Stimulated activated CD4-positive, alpha-beta T cell treated with anti-CD3 and anti-CD28 coated beads, Interleukin-2, amount 100 ng/mL, for 24 hours (primary cell): Measurements from ENCODE around the gene DMC1.
"Not testable (repeated sequence)": the region's sequence is repeated elsewhere in the genome, so short reads cannot be mapped to it uniquely, and the experiment has no call there.

Experiments used
- DNase-seq, 2 donors: peaks; one replicate each; pipeline ENCODE4 v3.0.0-alpha.2; 2020

The DMC1 gene

DNA sequence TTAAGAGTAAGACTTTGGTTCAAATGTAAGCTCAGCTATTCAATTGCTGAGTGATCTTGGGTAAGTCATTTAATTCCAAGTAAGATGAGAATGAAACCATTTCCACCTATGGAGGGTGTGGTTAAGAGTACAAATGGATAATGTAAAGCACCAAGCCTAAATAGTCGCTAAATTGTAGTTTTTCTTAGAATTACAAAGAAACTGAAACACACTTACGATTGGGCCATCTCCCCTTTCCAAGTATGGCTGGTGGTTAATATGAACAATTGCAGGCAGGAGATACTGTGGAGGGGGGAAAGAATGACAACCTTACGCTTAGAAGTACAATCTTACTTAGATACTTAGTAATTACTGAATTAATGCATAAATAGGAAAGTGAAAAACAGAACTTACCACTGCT lies 72.1 kb downstream of the DMC1 start:
- DNase-seq = no peak

DNA sequence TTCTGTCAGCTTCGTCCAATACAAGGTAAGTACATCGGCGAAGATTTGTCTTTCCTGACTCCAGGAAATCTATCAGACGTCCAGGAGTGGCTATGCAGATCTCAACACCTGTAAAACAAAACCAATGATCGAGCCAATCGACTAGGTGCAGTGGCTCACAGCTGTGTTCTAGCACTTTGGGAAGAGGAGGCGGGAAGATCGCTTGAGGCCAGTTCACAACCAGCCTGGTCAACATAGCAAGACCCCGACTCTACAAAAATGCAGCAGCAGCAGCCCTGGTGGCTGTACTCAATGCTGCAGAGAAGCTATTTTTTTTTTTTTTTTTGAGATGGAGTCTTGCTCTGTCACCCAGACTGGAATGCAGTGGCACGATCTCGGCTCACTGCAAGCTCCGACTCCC lies 75.0 kb downstream of the DMC1 start:
- no peak for DNase-seq

DNA sequence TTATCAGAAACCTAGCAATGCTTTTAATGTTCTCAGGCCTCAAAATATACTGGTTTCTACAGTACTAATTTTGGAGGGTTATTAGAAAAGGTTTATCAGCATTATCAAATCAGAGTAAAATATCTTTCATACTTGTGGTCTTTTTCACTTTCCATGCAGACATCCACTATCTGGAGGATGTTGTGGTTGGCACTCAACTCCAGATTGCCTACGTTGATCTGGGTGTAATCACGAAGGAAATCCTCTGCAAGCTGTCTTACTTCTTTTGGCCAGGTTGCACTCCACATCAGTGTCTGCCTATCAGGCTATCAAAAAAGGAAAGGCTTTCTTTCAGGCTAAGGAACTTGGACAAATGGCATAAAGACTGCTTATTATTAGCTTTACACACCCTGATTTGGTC lies 75.5 kb downstream of the DMC1 start:
- no peak for DNase-seq

DNA sequence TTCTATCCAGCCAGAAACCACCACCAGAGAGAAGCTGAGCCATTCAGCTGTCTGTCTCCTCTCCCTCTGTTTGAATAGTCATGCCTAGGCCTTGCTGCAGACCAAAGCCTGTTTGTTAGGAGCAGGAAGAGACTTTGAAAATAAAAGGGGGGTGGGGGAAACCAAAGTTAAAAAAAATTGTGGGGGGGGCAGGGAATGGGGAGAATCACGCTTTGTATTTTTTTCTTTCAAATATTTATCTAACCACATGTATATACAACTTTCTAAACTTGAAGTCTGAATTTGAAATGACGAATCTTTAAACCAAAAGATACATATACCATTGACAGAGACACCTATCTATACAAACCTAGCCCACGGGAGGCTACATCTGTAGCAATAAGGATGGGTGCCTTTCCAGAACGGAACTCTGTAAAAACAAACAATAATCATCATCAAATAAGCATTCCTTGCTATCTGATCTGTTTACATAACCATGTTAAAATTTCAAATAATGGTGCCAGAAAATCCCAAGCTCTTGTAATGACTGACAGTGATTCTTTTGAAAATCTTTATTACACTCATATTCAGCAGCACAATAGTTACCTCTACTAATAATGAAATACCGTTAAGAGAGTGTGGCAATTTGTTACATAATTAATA lies 78.2 kb downstream of the DMC1 start:
- DNase-seq = no peak

DNA sequence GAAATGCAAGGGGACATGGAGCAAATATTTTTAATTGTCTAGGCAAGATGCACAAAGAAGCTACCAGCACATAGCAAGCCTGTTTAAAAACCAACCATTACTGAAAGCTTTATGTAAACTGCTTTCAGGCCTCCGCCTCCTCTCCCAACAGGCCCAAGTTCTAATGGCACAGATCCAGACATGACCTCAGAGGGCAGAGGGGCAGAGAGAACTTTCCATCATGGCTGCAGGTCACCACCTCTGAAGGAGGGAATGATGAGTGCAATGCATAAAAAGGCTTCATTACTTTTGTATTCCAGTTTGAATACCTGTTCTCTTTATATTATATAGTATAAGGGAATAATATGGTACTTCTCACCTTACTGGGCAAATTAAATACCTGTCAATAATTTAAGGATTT lies 79.1 kb downstream of the DMC1 start:
- DNase-seq = no peak

DNA sequence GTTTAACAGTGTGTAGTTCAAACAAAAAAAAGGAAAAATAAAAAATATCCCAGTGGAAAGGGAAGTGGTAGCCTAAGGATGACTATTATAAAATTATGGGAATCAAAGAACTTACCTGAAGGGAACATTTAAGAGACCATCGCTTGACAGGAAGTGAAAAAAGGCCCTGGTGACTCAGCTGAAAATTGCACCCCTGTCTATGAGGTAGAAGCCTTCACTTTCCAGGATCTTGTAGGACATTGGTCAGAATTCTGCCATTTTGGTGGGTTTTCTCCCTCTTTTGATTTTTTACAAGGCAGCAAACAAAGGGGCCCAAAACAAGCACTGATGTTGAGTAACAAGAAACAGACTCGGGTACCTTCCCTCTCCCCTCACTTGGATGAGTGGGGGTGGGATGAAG lies 79.5 kb downstream of the DMC1 start:
- DNase-seq = no peak

DNA sequence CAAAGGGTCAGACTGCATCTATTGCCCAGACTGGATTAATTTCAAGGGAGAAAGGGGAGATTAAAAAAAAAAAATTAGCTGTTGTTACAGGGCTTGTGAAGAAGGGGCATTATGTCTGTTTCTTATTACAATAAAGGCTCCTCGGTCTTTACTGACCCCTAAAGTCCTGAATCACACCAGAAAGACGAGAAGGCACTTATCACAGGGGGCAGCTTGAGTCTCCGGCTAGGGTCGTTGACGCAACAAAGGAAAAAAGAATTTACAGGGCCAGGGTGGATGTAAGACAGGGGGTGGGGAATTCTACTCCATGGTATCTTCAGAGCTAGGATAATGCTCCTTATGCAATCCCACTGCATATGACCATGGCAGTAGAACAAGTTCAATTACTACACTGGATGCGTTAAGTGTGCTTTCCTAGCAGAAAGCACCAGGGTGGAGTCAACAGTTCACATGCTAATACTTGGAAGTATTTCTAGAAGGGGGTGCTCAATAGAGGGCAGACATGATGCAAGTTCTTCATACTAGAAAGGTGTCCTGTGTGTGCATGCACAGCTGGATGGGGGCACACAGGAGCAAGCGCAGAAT lies 80.3 kb downstream of the DMC1 start:
- DNase-seq = no peak

DNA sequence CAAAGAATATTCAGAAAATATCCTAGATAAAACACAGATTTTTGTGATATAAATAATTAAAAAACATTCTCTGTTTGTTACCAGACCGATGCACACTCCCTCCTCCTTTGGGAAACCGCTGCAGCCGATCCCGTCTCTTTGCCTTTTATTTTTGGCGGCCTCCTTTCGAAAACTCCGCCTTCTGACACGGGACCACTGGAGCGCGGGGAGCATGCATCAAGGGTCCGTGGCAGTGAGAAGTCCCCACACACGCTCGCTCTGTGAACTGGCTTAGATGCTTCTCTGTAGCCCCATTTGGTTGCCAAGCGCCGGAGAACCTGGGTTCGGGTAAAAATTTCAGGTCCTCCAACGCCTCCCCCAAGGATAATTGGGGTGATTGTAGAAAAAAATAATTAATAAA lies 80.8 kb downstream of the DMC1 start:
- DNase-seq = no peak

DNA sequence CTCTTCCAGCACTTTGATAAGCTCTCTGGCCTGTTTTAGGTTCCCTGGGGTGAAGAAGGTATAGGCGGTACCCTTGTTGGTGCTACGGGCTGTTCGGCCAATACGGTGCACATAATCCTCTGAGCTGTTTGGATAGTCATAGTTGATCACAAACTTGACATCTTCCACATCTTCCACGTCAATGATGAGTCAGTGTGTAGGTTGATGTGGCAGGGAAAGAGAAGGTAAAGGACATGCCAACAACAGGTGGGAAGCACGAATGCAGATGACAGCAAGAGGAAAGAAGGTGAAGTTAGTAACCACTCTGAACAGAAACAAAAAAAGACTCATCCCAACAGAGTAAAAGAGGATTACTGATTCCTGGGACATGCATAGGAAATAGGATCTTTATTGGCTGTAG lies 82.0 kb downstream of the DMC1 start:
- no peak for DNase-seq

DNA sequence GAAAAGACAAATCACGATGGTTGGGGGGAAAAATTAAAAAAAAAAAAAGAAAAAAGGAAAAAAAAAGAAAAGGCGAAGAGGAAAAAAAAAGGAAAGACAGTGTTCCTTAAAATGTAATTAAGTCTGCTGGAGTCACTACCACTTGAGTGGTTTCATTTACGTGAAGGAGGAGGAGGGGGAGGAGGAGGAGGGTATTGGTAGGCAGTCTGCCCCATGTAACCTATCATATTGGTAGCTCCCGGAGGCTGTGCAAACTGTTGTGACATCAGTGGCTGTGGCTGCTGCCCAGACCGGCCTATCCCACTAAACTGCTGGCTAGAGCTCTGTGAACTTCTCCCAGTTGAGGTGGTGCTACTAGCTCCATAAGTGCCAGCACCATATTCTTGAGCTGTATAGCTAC lies 84.2 kb downstream of the DMC1 start:
- no peak for DNase-seq

DNA sequence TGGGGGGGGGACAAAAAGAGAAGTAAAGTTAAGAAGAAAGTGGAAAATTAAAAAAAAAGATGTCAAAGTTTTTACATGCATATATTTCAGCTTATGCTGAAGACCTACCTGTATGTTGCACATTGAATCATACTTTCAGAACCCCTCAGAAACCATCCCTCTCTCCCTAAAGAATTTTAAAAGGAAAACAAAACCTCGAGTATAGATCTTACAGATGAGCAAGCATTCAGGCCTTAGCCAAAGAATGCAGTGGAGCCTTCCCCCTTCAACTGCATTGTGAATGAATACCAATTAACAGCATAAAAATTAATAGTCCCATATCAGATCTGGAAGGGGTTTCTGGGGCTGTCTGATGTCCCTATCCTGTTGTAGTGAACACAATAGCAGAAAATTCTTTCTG lies 85.7 kb downstream of the DMC1 start:
- no peak for DNase-seq

DNA sequence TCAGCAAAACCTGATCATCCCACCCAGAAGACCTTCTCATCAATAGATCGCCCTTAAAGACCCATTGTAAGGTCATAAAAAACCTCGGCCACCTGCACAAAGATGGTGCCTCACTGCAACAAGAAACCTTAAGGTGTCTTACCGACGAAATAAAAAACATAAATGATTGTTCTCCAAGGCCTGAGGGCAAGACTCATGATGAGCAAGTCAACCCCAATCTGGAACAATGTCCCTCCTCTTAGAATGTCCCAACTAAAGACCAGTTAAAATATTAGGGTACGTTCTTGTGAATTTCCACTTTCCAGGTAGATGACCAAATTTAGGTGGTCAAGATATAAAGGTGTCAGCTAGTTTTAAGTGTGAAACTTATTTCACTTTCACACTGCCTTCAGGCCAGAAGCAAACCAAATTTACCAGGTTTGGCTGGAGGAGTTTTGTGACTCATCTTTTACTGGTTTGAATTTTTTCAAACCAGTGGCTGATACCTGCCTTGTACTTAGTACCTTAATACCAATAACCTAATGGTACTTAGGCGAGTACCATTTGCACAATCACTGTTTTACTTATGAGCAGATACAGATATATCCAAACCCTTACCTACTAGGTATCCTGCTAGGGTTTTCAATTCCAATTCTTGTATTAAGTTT lies 87.2 kb downstream of the DMC1 start:
- no peak for DNase-seq

DNA sequence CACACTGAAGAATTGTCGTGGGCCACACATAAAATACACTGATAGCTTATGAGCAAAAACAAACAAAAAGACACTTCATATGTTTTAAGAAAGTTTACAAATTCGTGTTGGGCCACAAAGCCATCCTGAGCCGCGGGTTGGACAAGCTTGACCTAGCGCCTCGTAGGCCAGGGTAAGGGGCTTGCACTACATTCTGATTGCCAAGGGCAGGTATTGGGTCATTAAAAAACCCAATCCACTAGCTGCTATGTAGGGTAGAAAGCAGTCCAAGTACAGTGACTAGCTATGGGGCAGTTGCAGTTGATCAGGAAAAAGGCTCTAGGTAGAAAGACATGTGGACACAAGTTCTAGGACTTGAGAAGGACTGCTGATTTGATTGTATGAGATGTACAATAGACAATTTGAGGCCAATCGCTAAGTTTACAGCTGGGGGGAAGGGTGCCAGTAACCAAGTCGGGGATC lies 88.1 kb downstream of the DMC1 start:
- no peak for DNase-seq

DNA sequence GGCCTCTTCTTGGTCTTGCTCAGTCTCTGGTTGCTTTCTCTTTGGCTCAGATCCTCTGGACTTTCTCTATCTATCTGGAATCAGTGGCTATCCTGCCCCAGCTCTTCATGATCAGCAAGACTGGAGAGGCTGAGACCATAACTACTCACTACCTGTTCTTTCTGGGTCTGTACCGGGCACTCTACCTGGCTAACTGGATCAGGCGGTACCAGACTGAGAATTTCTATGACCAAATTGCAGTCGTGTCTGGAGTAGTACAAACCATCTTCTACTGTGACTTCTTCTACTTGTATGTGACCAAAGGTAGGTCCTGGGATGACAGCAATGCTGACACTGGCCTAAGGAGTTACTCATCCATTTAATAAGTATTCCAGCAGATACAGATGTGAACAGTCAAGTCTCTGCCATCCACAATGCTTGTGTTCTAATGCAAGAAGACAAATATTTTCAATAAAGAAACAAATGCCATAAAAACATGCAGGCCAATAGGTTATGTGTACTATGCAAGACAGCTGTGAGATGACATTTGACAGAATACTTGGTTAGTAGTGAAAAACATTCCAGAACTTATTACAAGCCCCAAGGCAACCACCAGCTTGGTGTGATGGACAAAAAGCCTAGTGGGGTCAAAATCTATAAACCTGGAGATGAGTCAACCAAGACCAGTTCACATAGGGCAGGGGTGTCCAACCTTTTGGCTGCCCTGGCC lies 88.7 kb downstream of the DMC1 start:
- no peak for DNase-seq

DNA sequence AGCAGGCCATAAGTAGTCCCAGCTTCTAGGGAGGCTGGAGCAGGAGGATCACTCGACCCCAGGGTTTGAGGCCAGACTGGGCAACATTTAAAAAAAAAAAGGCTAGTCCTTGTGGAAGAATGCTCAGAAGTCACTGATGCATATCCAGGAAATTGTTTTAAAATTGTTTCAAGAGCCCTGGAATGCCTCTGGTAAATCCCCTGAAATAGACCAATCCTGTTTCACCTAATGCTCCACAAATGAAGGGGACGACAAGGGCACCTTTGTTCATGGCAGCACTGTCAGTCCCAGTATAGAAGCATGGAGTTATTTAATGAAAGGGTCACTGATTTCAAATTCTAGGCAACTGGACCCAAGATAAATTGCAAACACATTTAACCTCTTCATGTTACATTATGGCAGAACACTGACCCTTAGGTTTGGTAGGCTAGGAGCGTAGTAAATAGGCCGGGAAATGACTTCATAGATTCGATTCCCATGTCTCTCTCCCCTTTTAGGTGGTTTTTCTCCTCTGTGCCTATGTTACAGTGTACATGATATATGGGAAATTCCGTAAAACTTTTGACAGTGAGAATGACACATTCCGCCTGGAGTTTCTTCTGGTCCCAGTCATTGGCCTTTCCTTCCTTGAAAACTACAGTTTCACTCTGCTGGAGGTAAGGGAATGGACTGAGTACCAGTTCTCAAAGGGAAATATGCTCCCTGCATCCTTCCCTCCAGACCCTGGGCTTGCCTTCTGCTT lies 90.7 kb downstream of the DMC1 start:
- no peak for DNase-seq

DNA sequence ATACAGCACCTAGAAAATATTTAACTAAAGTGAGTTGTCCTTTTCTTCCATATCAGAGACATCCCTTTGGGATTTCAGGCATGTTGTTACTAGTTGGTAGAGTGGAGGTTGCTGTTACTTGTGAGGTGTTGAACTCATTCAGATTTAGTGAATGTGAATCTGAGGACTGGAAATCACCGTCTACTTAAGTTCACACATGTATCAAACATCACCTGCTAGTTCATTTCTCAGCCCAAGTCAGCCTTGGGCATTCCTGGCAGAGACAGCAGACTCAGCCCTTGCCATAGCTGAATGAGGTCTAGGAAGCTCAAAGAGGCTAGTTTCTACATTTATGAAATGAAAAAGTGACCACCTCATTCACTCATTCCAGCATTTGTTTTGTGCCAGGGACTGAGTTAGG lies 92.4 kb downstream of the DMC1 start:
- DNase-seq = no peak

DNA sequence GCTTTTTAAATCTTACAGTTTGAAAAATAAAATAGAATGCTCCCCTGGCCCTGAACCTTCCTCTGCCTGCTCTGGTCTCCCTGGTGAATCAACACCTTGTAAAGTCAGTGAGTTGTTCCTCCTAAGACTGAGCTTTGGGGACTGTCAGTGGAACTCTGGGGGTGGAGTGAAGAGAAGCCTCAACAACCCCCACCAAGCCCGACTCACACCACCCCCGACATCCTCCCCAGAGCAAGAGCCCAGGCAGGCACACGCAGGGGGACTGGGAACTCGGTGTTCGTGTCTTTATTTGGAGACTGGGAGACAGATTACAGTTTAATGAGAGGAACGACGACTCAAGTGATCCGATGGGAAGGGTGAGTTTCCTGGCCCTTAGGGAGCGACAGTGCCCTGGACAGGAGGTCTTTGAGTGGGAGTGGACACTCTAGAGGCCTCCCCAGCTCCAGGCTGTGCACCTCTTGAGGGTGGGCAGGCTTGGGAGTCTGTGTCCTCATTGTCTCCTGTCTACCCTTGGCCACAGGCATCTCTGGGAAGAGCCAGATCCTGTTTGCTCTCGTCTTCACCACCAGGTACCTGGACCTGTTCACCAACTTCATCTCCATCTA lies 95.9 kb downstream of the DMC1 start:
- DNase-seq = no peak

DNA sequence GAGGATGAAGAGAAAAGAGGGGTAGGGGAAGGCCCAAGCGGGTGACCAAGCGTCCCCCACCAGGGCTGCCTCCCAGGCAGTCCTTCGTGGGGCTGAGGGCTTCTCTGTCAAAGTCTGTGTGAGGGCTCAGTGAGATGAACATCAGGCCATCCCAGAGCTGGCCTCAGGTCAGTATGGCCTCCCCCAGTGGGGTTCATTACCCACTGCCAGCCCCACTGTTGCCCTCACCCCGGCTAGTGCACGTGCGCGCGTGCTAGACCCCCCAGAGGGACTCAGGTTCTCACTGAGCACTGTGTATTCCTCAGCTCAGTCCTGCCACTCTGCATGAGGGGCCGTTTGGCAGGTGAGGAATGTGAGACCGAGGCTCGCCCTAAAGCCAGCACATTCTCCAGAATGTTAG lies 98.7 kb downstream of the DMC1 start:
- DNase-seq = no peak

DNA sequence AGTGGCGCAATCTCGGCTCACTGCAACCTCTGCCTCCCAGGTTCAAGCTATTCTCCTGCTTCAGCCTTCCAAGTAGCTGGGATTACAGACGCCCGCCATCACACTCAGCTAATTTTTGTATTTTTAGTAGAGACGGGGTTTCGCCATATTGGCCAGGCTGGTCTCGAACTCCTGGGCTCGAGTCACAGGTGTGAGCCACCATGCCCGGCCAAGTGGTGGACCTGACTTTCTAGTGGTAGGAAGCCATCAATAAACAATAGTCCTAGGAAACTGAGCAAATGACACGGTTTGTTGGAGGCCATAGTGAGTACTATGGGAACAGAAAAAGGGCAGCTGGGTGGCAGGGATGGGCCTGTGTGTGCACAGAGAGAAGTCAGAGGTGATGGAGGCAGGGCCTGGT lies 99.8 kb downstream of the DMC1 start:
- DNase-seq = not testable (repeated sequence)

DNA sequence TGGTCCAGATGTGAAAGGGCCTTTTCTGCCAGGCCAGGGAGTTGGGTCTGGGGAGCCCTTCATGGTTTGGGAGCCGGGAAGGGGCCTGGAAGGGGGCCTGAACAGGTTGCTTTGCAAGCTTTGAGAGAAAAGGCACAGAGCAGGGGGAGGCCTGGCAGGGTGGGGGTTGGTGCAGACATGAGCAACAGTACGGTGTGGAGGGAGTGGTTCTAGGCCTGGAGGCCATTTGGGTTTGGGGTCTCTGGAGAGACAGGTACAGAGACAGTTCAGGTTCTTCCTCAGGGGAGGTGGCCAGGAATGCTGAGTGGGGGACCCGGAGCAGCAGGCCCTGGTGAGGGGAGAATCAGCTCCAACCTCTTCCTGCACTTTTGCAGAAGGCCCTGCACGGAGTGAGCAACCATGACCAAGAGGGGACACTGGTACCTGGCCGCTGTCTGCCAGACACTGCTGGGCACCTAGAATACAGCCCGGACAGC lies 100.6 kb downstream of the DMC1 start:
- no peak for DNase-seq
